OCI-LY1 (cell line): ENCODE data around the gene MAD1L1.

Experiments
- H2AFZ ChIP-seq: fragments of 200-600 bp; sonication (generic), shearing (Covaris generic); 2 replicates; pipeline ENCODE4 v1.6.0; 2014; ENCODE audit warnings: antibody characterized with exemption, mild to moderate bottlenecking, low read length
- H3F3A ChIP-seq: fragments of 200-600 bp; sonication (generic), shearing (Covaris generic); 2 replicates; pipeline ENCODE4 v1.6.0; 2014; ENCODE audit warnings: mild to moderate bottlenecking, antibody characterized with exemption, low read length, moderate library complexity; ENCODE audit not compliant: insufficient read depth
- H3K27ac ChIP-seq: fragments of 200-600 bp; sonication (generic); 2 replicates; pipeline ENCODE4 v1.5.1; 2014; ENCODE audit warnings: low read length, mixed run types, mild to moderate bottlenecking, low read depth; ENCODE audit not compliant: poor library complexity, severe bottlenecking
- H3K27me3 ChIP-seq: fragments of 200-600 bp; sonication (generic); 2 replicates; pipeline ENCODE4 v1.6.0; 2014; ENCODE audit warnings: antibody characterized with exemption, mild to moderate bottlenecking, low read length, moderate library complexity; ENCODE audit not compliant: insufficient read depth
- H3K36me3 ChIP-seq: fragments of 200-600 bp; sonication (generic); 2 replicates; pipeline ENCODE4 v1.6.1; 2014; ENCODE audit warnings: mild to moderate bottlenecking, antibody characterized with exemption, low read length, moderate library complexity, mixed read lengths; ENCODE audit not compliant: insufficient read depth
- H3K4me1 ChIP-seq: fragments of 200-600 bp; sonication (generic); 2 replicates; pipeline ENCODE4 v1.5.1; 2014; ENCODE audit warnings: mild to moderate bottlenecking, low read length, moderate library complexity; ENCODE audit not compliant: insufficient read depth, severe bottlenecking
- H3K4me2 ChIP-seq: fragments of 200-600 bp; sonication (generic), shearing (Covaris generic); 2 replicates; pipeline ENCODE4 v1.6.1; 2014; ENCODE audit warnings: low read length
- H3K4me3 ChIP-seq: fragments of 200-600 bp; sonication (generic); 2 replicates; pipeline ENCODE4 v1.5.1; 2014; ENCODE audit warnings: low read length, low read depth, mild to moderate bottlenecking, mixed read lengths; ENCODE audit not compliant: poor library complexity, severe bottlenecking
- H3K79me2 ChIP-seq: fragments of 200-600 bp; shearing (Covaris generic); 2 replicates; pipeline ENCODE4 v1.6.1; 2016; ENCODE audit warnings: mixed run types, low read length, mixed read lengths; ENCODE audit not compliant: insufficient read depth
- H3K9ac ChIP-seq: fragments of 200-600 bp; sonication (generic), shearing (Covaris generic); 2 replicates; pipeline ENCODE4 v1.6.1; 2014; ENCODE audit warnings: mild to moderate bottlenecking, low read length, mixed read lengths
- H3K9me2 ChIP-seq: fragments of 200-600 bp; sonication (generic), shearing (Covaris generic); 2 replicates; pipeline ENCODE4 v1.6.1; 2014; ENCODE audit warnings: low read depth, mild to moderate bottlenecking, low read length, mixed read lengths
- H3K9me3 ChIP-seq: fragments of 200-600 bp; shearing (Covaris generic); 2 replicates; pipeline ENCODE4 v1.6.1; 2014; ENCODE audit warnings: low read length, mixed read lengths
- H4K20me1 ChIP-seq: fragments of 200-600 bp; sonication (generic), shearing (Covaris generic); 2 replicates; pipeline ENCODE4 v1.6.0; 2016; ENCODE audit warnings: mild to moderate bottlenecking, low read length; ENCODE audit not compliant: insufficient read depth
- CTCF ChIP-seq: fragments of 200-600 bp; sonication (generic), shearing (Covaris generic); IDR thresholded peaks from 2 replicates; pipeline ENCODE4 v1.5.1; 2017; ENCODE audit warnings: mild to moderate bottlenecking, antibody characterized with exemption, low read length, moderate library complexity, mixed read lengths
- EZH2 ChIP-seq: fragments of 200-600 bp; sonication (generic), shearing (Covaris generic); IDR thresholded peaks from 2 replicates; pipeline ENCODE4 v1.8.0; 2017; ENCODE audit warnings: borderline replicate concordance, mixed run types, mild to moderate bottlenecking, antibody characterized with exemption, low read length, moderate library complexity, mixed read lengths

The MAD1L1 gene

GRCh38 chr7:1987084-1987535 is 245.6 kb downstream of the MAD1L1 start:
- peaks cover 2% of the 10 kb centered on the region for H3K4me1 ChIP-seq
- H3F3A ChIP-seq = no peaks in the 10 kb centered on the region; the same call in 1 of the 2 replicates
- H3K9ac ChIP-seq = no peak overlapping the region
- no peak overlapping the region for H3K27ac ChIP-seq
- H3K79me2 ChIP-seq = no peaks in the 10 kb centered on the region
- no peaks in the 10 kb centered on the region for H3K9me3 ChIP-seq
- H2AFZ ChIP-seq = no peak overlapping the region
- no peaks in the 10 kb centered on the region for H3K27me3 ChIP-seq
- no peak overlapping the region for H3K4me3 ChIP-seq
- H3K4me2 ChIP-seq = no peak overlapping the region
- H3K36me3 ChIP-seq = 0 out of 2 replicates have a peak, but pooled peaks cover 5% of the 10 kb centered on the region
- no peaks in the 10 kb centered on the region for H4K20me1 ChIP-seq
- H3K9me2 ChIP-seq = no peaks in the 10 kb centered on the region
- TF ChIP-seq CTCF (no peak), EZH2 (no peak)

GRCh38 chr7:1986366-1987083 is 246.2 kb downstream of the MAD1L1 start:
- no peak for TF ChIP-seq CTCF
- no peak for TF ChIP-seq EZH2
- Histone ChIP-seq H3K9me3 (no peaks in the 10 kb centered on the region), H2AFZ (no peak overlapping the region), H3F3A (no peaks in the 10 kb centered on the region; the same call in 1 of the 2 replicates), H3K9me2 (no peaks in the 10 kb centered on the region), H3K4me2 (no peak overlapping the region), H3K4me3 (no peak overlapping the region), H3K27me3 (no peaks in the 10 kb centered on the region), H4K20me1 (no peaks in the 10 kb centered on the region), H3K27ac (no peak overlapping the region), H3K9ac (no peak overlapping the region), H3K36me3 (0 out of 2 replicates have a peak, but pooled peaks cover 5% of the 10 kb centered on the region), H3K4me1 (peaks cover 3% of the 10 kb centered on the region), H3K79me2 (no peaks in the 10 kb centered on the region)

- 0 out of 2 replicates have a peak, but pooled peaks cover 5% of the 10 kb centered on the region for H3K36me3 ChIP-seq
- no peaks in the 10 kb centered on the region for H3K27me3 ChIP-seq
- no peak overlapping the region for H3K9ac ChIP-seq
- H3K9me3 ChIP-seq = no peaks in the 10 kb centered on the region
- no peak overlapping the region for H3K4me3 ChIP-seq
- no peak overlapping the region for H3K4me2 ChIP-seq
- H3K79me2 ChIP-seq = no peaks in the 10 kb centered on the region
- H2AFZ ChIP-seq = no peak overlapping the region
- H3K27ac ChIP-seq = no peak overlapping the region
- no peaks in the 10 kb centered on the region for H4K20me1 ChIP-seq
- H3K9me2 ChIP-seq = no peaks in the 10 kb centered on the region
- H3F3A ChIP-seq = no peaks in the 10 kb centered on the region; the same call in 1 of the 2 replicates
- H3K4me1 ChIP-seq = peaks cover 9% of the 10 kb centered on the region
- no peak for TF ChIP-seq CTCF
- no peak for TF ChIP-seq EZH2
Measured at GRCh38 chr7:1985936-1986335, 246.8 kb downstream of the MAD1L1 start.
